Measurements from ENCODE around the gene SLC1A7. TPM values are rescaled to one million over a fixed set of nuclear protein-coding genes. Genes with fewer than 3 reads are reported as not detected.

The SLC1A7 gene
- total RNA-seq, 1 experiment from 2014 or later, result not detected

GRCh38 chr1:53107090-53107489 is 35.3 kb downstream of the SLC1A7 start:
- CTCF ChIA-PET, result no interaction called here
- RAD21 ChIA-PET (ENCODE audit: low non-redundant PET in 1 of 2, low total read pairs in 2 of 2, uncharacterized antibody in 2 of 2, unreplicated experiment in 2 of 2), result no interaction called here
- no peaks in the 10 kb centered on the region for H3K9me2 ChIP-seq (ENCODE audit: insufficient read depth)
- TF ChIP-seq CTCF (IDR thresholded peaks at IDR 0.05 in 2 of 3, conservative IDR thresholded peaks at IDR 0.05 in 1 of 3; ENCODE audit: borderline replicate concordance in 1 of 3, insufficient read depth in 1 of 3, low read depth in 2 of 3, low read length in 2 of 3) (no peak), CEBPB (IDR thresholded peaks at IDR 0.05; ENCODE audit: low read depth) (no peak), POLR2AphosphoS5 (IDR thresholded peaks at IDR 0.05; ENCODE audit: low read depth, low read length) (no peak)
- peaks cover 0 to 1% of the 10 kb centered on the region in 2 experiments; a peak in 2 of 4 replicates for H3K9me3 ChIP-seq (ENCODE audit: control insufficient read depth in 1 of 2, insufficient read depth in 1 of 2, low read depth in 1 of 2, low read length in 2 of 2)
- BruUV-seq (replicated peaks), result no TSS peak
- H3K9ac ChIP-seq (ENCODE audit: low read length), result no peak overlapping the region
- H2AFZ ChIP-seq (ENCODE audit: low read depth, low read length, poor library complexity, severe bottlenecking), result no peak overlapping the region
- H3K4me1 ChIP-seq (ENCODE audit: control insufficient read depth in 1 of 2, insufficient read depth in 2 of 2, low read length in 2 of 2), result peaks cover 0 to 15% of the 10 kb centered on the region in 2 experiments; a peak in 2 of 4 replicates
- no peaks in the 10 kb centered on the region for H3K79me2 ChIP-seq (ENCODE audit: insufficient read depth, low read length)
- H3K36me3 ChIP-seq (ENCODE audit: control insufficient read depth in 1 of 2, insufficient read depth in 2 of 2, low read length in 2 of 2), result no peaks in the 10 kb centered on the region
- DNase-seq (ENCODE audit: low read depth, low spot score) (no peak), ATAC-seq (no peak)
- H3K4me3 ChIP-seq (replicated peaks in 1 of 2; ENCODE audit: low read depth in 1 of 2, low read length in 2 of 2), result no peak overlapping the region
- H3K27me3 ChIP-seq (ENCODE audit: insufficient read depth, low read length), result no peaks in the 10 kb centered on the region
- no peaks in the 10 kb centered on the region for H4K20me1 ChIP-seq (ENCODE audit: insufficient read depth)
- H3K27ac ChIP-seq (ENCODE audit: low read depth, low read length), result no peak overlapping the region
- POLR2A ChIA-PET, result no interaction called here
- no peak overlapping the region for H3K4me2 ChIP-seq (ENCODE audit: low read length)
- intact Hi-C loops (cut with micrococcal nuclease), result no loop called here

GRCh38 chr1:53104289-53104913 is 38.0 kb downstream of the SLC1A7 start:
- H3K27ac ChIP-seq (ENCODE audit: low read depth, low read length), result no peak overlapping the region
- H3K9me3 ChIP-seq (ENCODE audit: control insufficient read depth in 1 of 2, insufficient read depth in 1 of 2, low read depth in 1 of 2, low read length in 2 of 2), result peaks cover 10 to 16% of the 10 kb centered on the region in 2 experiments; a peak in 2 of 4 replicates
- H4K20me1 ChIP-seq (ENCODE audit: insufficient read depth), result no peaks in the 10 kb centered on the region
- no peak overlapping the region for H3K9ac ChIP-seq (ENCODE audit: low read length)
- BruUV-seq (replicated peaks), result no TSS peak
- H3K4me3 ChIP-seq (replicated peaks in 1 of 2; ENCODE audit: low read depth in 1 of 2, low read length in 2 of 2), result no peak overlapping the region
- ChIA-PET POLR2A (no interaction called here), CTCF (no interaction called here), RAD21 (ENCODE audit: low non-redundant PET in 1 of 2, low total read pairs in 2 of 2, uncharacterized antibody in 2 of 2, unreplicated experiment in 2 of 2) (no interaction called here)
- no peaks in the 10 kb centered on the region for H3K4me1 ChIP-seq (ENCODE audit: control insufficient read depth in 1 of 2, insufficient read depth in 2 of 2, low read length in 2 of 2)
- TF ChIP-seq POLR2AphosphoS5 (IDR thresholded peaks at IDR 0.05; ENCODE audit: low read depth, low read length), result no peak
- no peak for TF ChIP-seq SRF (IDR thresholded peaks at IDR 0.05; ENCODE audit: low read depth)
- TF ChIP-seq ELF1 (IDR thresholded peaks at IDR 0.05; ENCODE audit: borderline replicate concordance, low read depth), result no peak
- no peak for TF ChIP-seq JUND (IDR thresholded peaks at IDR 0.05)
- TF ChIP-seq CBX3 (IDR thresholded peaks at IDR 0.05; ENCODE audit: low read depth), result no peak
- no peak for TF ChIP-seq EGR1 (IDR thresholded peaks at IDR 0.05; ENCODE audit: low read depth)
- no peak for TF ChIP-seq ATF3 (IDR thresholded peaks at IDR 0.05)
- TF ChIP-seq EZH2phosphoT487 (IDR thresholded peaks at IDR 0.05; ENCODE audit: borderline replicate concordance), result no peak
- H3K36me3 ChIP-seq (ENCODE audit: control insufficient read depth in 1 of 2, insufficient read depth in 2 of 2, low read length in 2 of 2), result no peaks in the 10 kb centered on the region
- no peaks in the 10 kb centered on the region for H3K79me2 ChIP-seq (ENCODE audit: insufficient read depth, low read length)
- H3K27me3 ChIP-seq (ENCODE audit: insufficient read depth, low read length), result no peaks in the 10 kb centered on the region
- no peaks in the 10 kb centered on the region for H3K9me2 ChIP-seq (ENCODE audit: insufficient read depth)
- DNase-seq (ENCODE audit: low read depth, low spot score) (no peak), ATAC-seq (no peak)
- H3K4me2 ChIP-seq (ENCODE audit: low read length), result no peak overlapping the region
- intact Hi-C loops (cut with micrococcal nuclease), result no loop called here
- no peak overlapping the region for H2AFZ ChIP-seq (ENCODE audit: low read depth, low read length, poor library complexity, severe bottlenecking)

Measured in HCT116 (cell line).